Spleen (tissue), 7 donors: Measurements from ENCODE around the gene DIP2C.

Experiments used
- POLR2A ChIP-seq, 3 donors: fragments of 450-650 bp; IDR thresholded peaks; one replicate each; pipeline ENCODE4 v1.5.1; 2017; ENCODE audit warnings: antibody characterized with exemption in 3 of 3, mild to moderate bottlenecking in 1 of 3
- TF ChIP-seq, protein P1 (sequence below), 11 experiments: fragments of 200-600 bp in 7 of 11; fragments of 450-650 bp in 4 of 11; sonication (generic) in 4 of 11; IDR thresholded peaks in 8 of 11; conservative IDR thresholded peaks in 3 of 11; 1 replicate in 7 of 11; 2 replicates in 4 of 11; pipeline versions ENCODE4 v1.4.0 to v1.8.0; 2016 to 2021; ENCODE audit warnings: antibody characterized with exemption in 11 of 11, inconsistent platforms in 4 of 11, mild to moderate bottlenecking in 1 of 11
- donor health status: DM: no; HTN: no; CAD: no; lungs with moderate emphysema.
- donor health status: DM: no; HTN: no; CAD: no.
- donor health status: DM: no; HTN: no; CAD: no.

GRCh38 chr10:546451-546850 is 143.0 kb downstream of the DIP2C start:
- TF ChIP-seq, protein P1, sequence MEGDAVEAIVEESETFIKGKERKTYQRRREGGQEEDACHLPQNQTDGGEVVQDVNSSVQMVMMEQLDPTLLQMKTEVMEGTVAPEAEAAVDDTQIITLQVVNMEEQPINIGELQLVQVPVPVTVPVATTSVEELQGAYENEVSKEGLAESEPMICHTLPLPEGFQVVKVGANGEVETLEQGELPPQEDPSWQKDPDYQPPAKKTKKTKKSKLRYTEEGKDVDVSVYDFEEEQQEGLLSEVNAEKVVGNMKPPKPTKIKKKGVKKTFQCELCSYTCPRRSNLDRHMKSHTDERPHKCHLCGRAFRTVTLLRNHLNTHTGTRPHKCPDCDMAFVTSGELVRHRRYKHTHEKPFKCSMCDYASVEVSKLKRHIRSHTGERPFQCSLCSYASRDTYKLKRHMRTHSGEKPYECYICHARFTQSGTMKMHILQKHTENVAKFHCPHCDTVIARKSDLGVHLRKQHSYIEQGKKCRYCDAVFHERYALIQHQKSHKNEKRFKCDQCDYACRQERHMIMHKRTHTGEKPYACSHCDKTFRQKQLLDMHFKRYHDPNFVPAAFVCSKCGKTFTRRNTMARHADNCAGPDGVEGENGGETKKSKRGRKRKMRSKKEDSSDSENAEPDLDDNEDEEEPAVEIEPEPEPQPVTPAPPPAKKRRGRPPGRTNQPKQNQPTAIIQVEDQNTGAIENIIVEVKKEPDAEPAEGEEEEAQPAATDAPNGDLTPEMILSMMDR (IDR thresholded peaks at IDR 0.05 in 8 of 11, conservative IDR thresholded peaks at IDR 0.05 in 3 of 11), result no peak
- TF ChIP-seq POLR2A (IDR thresholded peaks at IDR 0.05), result no peak
